Peyer's patch (tissue), 4 donors: ENCODE data around the gene ELFN2. TPM values are rescaled to one million over a fixed set of nuclear protein-coding genes. Genes with fewer than 3 reads are reported as not detected.

ENCODE experiments used
- DNase-seq, 3 donors: peaks; one replicate each; pipeline ENCODE4 v3.0.0-alpha.2; 2017 to 2019
- H3K27ac ChIP-seq, 4 donors: fragments of 200-600 bp; sonication (generic); one replicate each; pipeline ENCODE4 v1.5.1; 2016 to 2019
- H3K27me3 ChIP-seq, 2 donors: fragments of 200-600 bp; sonication (generic); one replicate each; pipeline ENCODE4 v1.5.1; 2019
- H3K36me3 ChIP-seq, 3 donors: fragments of 200-600 bp; sonication (generic); one replicate each; pipeline ENCODE4 v1.5.1; 2016 to 2019
- H3K4me1 ChIP-seq, 4 donors: fragments of 200-600 bp; sonication (generic); one replicate each; pipeline ENCODE4 v1.5.1; 2016 to 2019
- H3K4me3 ChIP-seq, 4 donors: fragments of 200-600 bp; sonication (generic); 1 replicate in 3 of 4; 2 replicates in 1 of 4; pipeline ENCODE4 v1.5.1; 2016 to 2019; ENCODE audit warnings: mild to moderate bottlenecking in 1 of 4
- H3K9me3 ChIP-seq, 4 donors: fragments of 200-600 bp; sonication (generic); one replicate each; pipeline ENCODE4 v1.5.1; 2016 to 2019; ENCODE audit warnings: mild to moderate bottlenecking in 1 of 4
- POLR2A ChIP-seq, 2 donors: fragments of 450-650 bp; IDR thresholded peaks; one replicate each; pipeline ENCODE4 v1.5.1; 2017; ENCODE audit warnings: antibody characterized with exemption in 2 of 2, mild to moderate bottlenecking in 2 of 2, moderate library complexity in 2 of 2
- total RNA-seq, 4 donors: library from RNA; depleted of rRNA; stranded (reverse); fragments of >200 nt; gene quantifications; one replicate each; pipeline ENCODE4 v1.1.0, GENCODE V29; 2016
- TF ChIP-seq, protein P1 (sequence below), 6 experiments: fragments of 450-650 bp in 4 of 6; fragments of 200-600 bp in 2 of 6; sonication (generic) in 1 of 6; IDR thresholded peaks; one replicate each; pipeline ENCODE4 v1.5.1; 2017 to 2019; ENCODE audit warnings: antibody characterized with exemption in 6 of 6, mild to moderate bottlenecking in 3 of 6, moderate library complexity in 1 of 6

The ELFN2 gene
- total RNA-seq, 4 donors from 2014 or later = under 0.01 TPM; not detected in 3

DNA sequence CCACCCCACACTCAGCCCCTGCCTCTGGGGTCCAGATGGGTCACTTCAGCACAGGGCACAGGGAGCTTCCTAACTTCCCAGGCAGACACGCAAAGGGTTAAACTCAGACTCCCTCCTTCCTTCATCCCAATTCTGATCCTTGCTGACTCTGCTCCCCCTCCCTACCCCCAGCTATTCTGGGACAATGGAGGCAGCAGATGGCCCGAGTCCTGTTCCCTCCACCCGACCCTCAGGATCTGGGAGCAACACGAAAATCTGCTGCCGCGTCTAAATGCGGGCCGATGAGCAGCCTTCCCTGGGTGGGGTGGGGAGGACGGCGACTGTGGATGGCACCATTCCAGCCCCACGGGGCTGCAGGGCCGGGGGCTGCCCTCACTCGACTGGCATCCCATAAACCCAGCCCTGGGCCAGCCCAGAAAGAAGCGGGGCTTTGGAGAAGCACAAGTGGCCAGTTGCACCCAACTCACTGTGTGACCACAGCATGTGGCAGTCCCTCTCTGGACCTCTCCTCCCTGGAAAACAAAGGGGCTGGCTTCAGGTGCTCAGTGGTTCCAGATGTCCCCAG is 40.2 kb upstream of the ELFN2 start:
- DNase-seq = no peak
- Histone ChIP-seq H3K4me3 (no peak overlapping the region), H3K4me1 (peaks cover 0 to 6% (median 0%) of the 10 kb centered on the region in 4 donors), H3K27me3 (no peaks in the 10 kb centered on the region), H3K36me3 (peaks cover 0 to 11% (median 0%) of the 10 kb centered on the region in 3 donors), H3K27ac (no peak overlapping the region), H3K9me3 (no peaks in the 10 kb centered on the region)
- TF ChIP-seq, protein P1, sequence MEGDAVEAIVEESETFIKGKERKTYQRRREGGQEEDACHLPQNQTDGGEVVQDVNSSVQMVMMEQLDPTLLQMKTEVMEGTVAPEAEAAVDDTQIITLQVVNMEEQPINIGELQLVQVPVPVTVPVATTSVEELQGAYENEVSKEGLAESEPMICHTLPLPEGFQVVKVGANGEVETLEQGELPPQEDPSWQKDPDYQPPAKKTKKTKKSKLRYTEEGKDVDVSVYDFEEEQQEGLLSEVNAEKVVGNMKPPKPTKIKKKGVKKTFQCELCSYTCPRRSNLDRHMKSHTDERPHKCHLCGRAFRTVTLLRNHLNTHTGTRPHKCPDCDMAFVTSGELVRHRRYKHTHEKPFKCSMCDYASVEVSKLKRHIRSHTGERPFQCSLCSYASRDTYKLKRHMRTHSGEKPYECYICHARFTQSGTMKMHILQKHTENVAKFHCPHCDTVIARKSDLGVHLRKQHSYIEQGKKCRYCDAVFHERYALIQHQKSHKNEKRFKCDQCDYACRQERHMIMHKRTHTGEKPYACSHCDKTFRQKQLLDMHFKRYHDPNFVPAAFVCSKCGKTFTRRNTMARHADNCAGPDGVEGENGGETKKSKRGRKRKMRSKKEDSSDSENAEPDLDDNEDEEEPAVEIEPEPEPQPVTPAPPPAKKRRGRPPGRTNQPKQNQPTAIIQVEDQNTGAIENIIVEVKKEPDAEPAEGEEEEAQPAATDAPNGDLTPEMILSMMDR (IDR thresholded peaks at IDR 0.05) = no peak
- TF ChIP-seq POLR2A (IDR thresholded peaks at IDR 0.05) = no peak

DNA sequence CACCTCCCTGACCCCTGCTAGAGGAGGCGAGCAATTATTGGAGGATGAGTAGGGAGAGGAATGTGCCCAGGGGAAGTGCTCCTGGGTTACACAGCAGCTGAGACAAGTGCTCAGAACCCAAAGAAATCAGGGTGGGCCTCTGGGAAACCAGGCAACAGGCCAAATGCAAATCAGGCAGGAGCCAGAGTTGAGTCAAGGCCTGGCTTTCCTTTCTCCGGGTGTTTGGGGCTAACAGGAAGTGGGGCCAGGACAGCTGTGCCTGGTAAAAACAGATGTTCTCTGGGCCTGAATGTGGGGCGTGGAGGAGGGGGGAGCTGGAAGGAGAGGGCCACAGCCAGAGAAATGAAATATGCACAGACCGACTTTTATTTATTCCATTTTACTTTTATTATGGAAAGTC is 36.9 kb upstream of the ELFN2 start:
- Histone ChIP-seq H3K27ac (no peak overlapping the region), H3K9me3 (no peaks in the 10 kb centered on the region), H3K36me3 (peaks cover 0 to 6% (median 0%) of the 10 kb centered on the region in 3 donors), H3K4me3 (no peak overlapping the region), H3K27me3 (no peaks in the 10 kb centered on the region), H3K4me1 (peaks cover 0 to 6% (median 0%) of the 10 kb centered on the region in 4 donors)
- no peak for DNase-seq
- TF ChIP-seq, protein P1 (IDR thresholded peaks at IDR 0.05) = no peak
- TF ChIP-seq POLR2A (IDR thresholded peaks at IDR 0.05) = no peak

DNA sequence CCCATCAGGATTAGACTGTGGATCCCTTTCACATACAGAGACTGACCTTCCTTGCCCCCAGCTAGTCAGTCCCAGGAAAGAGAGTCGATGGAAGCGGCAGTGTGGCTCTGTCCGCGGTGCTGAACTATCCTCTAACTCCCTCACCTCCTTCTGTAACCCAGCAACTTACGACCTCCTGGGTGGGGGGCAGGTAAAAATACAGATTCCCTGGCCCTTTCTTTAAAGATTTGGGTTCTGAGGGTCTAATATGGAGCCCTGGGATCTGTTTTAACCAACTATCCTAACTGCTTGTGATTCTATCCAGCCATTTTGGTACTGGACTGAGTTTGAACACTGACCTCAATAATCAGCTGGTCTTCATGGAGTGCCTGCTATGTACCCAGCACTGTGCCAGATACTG is 35.7 kb upstream of the ELFN2 start:
- Histone ChIP-seq H3K9me3 (no peaks in the 10 kb centered on the region), H3K27ac (no peak overlapping the region), H3K36me3 (peaks cover 0 to 6% (median 0%) of the 10 kb centered on the region in 3 donors), H3K27me3 (no peaks in the 10 kb centered on the region), H3K4me3 (no peak overlapping the region), H3K4me1 (peaks cover 0 to 4% (median 2%) of the 10 kb centered on the region in 4 donors)
- DNase-seq = no peak
- no peak for TF ChIP-seq POLR2A (IDR thresholded peaks at IDR 0.05)
- TF ChIP-seq, protein P1 (IDR thresholded peaks at IDR 0.05) = no peak

DNA sequence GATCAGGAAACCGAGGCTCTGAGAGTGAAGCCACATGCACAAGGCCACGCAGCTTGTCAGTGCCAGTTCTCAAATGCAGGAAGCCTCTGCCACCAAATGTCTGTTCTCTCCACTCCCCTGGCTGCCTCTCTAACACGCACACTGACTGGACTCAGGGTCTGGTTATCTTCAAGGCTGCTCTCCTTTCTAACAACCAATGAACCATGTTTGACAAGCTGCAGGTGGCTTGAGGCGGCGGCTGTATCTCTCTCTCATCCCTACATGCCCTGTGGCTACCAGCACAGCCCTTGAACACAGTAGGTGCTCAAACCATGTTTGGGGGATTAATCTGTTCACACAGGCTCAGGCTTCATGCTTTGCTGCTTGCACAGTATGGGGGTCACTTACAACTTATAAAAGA is 35.2 kb upstream of the ELFN2 start:
- Histone ChIP-seq H3K4me3 (no peak overlapping the region), H3K36me3 (peaks cover 0 to 6% (median 0%) of the 10 kb centered on the region in 3 donors), H3K27me3 (no peaks in the 10 kb centered on the region), H3K9me3 (no peaks in the 10 kb centered on the region), H3K27ac (no peak overlapping the region), H3K4me1 (peaks cover 0 to 5% (median 2%) of the 10 kb centered on the region in 4 donors)
- DNase-seq = no peak
- TF ChIP-seq, protein P1 (IDR thresholded peaks at IDR 0.05) = no peak
- TF ChIP-seq POLR2A (IDR thresholded peaks at IDR 0.05) = no peak

DNA sequence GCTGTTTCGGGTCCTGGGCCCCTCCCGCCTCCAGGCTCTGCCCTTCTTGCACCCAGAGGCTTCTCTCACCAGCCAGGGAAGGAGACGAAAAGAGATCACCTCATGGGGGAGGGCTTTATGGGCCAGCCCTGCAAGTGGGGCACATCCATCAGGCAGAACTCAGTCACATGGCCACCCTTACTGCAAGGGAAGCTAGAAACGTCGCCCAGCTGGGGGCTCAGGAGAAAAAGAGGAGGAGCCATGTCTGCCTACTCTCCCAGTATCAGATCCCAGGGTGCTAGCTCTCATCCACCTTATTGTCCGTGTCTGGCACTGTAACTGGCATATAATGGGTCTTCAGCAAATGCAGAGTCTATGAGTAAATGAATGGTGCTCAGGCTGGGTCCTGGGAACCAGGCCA is 34.7 kb upstream of the ELFN2 start:
- Histone ChIP-seq H3K4me1 (peaks cover 0 to 5% (median 2%) of the 10 kb centered on the region in 4 donors), H3K27me3 (no peaks in the 10 kb centered on the region), H3K9me3 (no peaks in the 10 kb centered on the region), H3K36me3 (peaks cover 0 to 3% (median 0%) of the 10 kb centered on the region in 3 donors), H3K27ac (no peak overlapping the region), H3K4me3 (no peak overlapping the region)
- no peak for DNase-seq
- no peak for TF ChIP-seq POLR2A (IDR thresholded peaks at IDR 0.05)
- TF ChIP-seq, protein P1 (IDR thresholded peaks at IDR 0.05) = no peak
